Stomach (tissue), 9 donors: Measurements from ENCODE around the gene TFB1M. TPM values are rescaled to one million over a fixed set of nuclear protein-coding genes. Genes with fewer than 3 reads are reported as not detected.

Experiments used
- DNase-seq, 2 donors: peaks; one replicate each; pipeline versions ENCODE4 v3.0.0 to v3.0.0-alpha.2; 2013 to 2019
- H3K27ac ChIP-seq, 5 donors: fragments of 200-600 bp in 4 of 5; sonication (generic) in 4 of 5; one replicate each; pipeline ENCODE4 v1.5.1; 2013 to 2019; ENCODE audit warnings: mild to moderate bottlenecking in 1 of 5, moderate library complexity in 1 of 5
- H3K27me3 ChIP-seq, 3 donors: fragments of 200-600 bp; sonication (generic); one replicate each; pipeline ENCODE4 v1.5.1; 2017 to 2019; ENCODE audit warnings: mixed run types in 1 of 3
- H3K36me3 ChIP-seq, 4 donors: fragments of 200-600 bp; sonication (generic); 1 replicate in 3 of 4; 2 replicates in 1 of 4; pipeline ENCODE4 v1.5.1; 2016 to 2019
- H3K4me1 ChIP-seq, 4 donors: fragments of 200-600 bp; sonication (generic); one replicate each; pipeline ENCODE4 v1.5.1; 2016 to 2019
- H3K4me3 ChIP-seq, 4 donors: fragments of 200-600 bp; sonication (generic) in 3 of 4; one replicate each; pipeline ENCODE4 v1.5.1; 2016 to 2019; ENCODE audit warnings: mild to moderate bottlenecking in 1 of 4
- H3K9me3 ChIP-seq, 4 donors: fragments of 200-600 bp; sonication (generic); one replicate each; pipeline ENCODE4 v1.5.1; 2016 to 2019
- EP300 ChIP-seq: sonication (generic); formaldehyde crosslinking; IDR thresholded peaks from one replicate; pipeline ENCODE4 v1.6.1; 2017; ENCODE audit warnings: antibody characterized with exemption
- POLR2A ChIP-seq, 4 donors: fragments of 450-650 bp; IDR thresholded peaks; one replicate each; pipeline ENCODE4 v1.6.1; 2016; ENCODE audit warnings: antibody characterized with exemption in 4 of 4, control low read depth in 2 of 4, mild to moderate bottlenecking in 1 of 4, moderate library complexity in 1 of 4
- POLR2AphosphoS5 ChIP-seq, 3 donors: sonication (generic); formaldehyde crosslinking; IDR thresholded peaks; one replicate each; pipeline ENCODE4 v1.6.1; 2016; ENCODE audit warnings: antibody characterized with exemption in 3 of 3
- WGBS, 5 donors: extraction: QIAGEN DNeasy Blood & Tissue Kit in 3 of 5; methylation state at CpG; one replicate each; pipeline versions ENCODE4 v1.1.5 to v1.1.7; 2013 to 2018; 5-methylcytosine and 5-hydroxymethylcytosine counted together
- intact Hi-C: fragments of 100-400 bp; cut with DNase I; formaldehyde crosslinking; loops from one replicate; pipeline ENCODE4 v1.15.1; 2023; ENCODE audit warnings: low total_unique reads
- polyA plus RNA-seq, 3 donors: library from polyadenylated mRNA; stranded (reverse); fragments of 200-250 nt; gene quantifications; one replicate each; pipeline ENCODE4 v1.2.3, GENCODE V29; 2013
- total RNA-seq, 5 donors: library from RNA; depleted of rRNA; stranded (reverse); fragments of >200 nt; gene quantifications; one replicate each; pipeline versions ENCODE4 v1.1.0 to v1.2.3, GENCODE V29; 2014 to 2016
- TF ChIP-seq, protein P1 (sequence below), 7 experiments: fragments of 450-650 bp in 4 of 7; fragments of 200-600 bp in 3 of 7; sonication (generic) in 3 of 7; IDR thresholded peaks; one replicate each; pipeline ENCODE4 v1.5.1; 2016 to 2019; ENCODE audit warnings: antibody characterized with exemption in 7 of 7, control low read depth in 2 of 7, mild to moderate bottlenecking in 1 of 7
- donor health status: healthy with polysubstance abuse.
- donor health status: Bipolar disorder and iron deficiency.
- donor health status: healthy.

Gene TFB1M
- total and polyA plus RNA-seq, 8 donors, result 5.4 to 37.9 (median 13.7) TPM

DNA sequence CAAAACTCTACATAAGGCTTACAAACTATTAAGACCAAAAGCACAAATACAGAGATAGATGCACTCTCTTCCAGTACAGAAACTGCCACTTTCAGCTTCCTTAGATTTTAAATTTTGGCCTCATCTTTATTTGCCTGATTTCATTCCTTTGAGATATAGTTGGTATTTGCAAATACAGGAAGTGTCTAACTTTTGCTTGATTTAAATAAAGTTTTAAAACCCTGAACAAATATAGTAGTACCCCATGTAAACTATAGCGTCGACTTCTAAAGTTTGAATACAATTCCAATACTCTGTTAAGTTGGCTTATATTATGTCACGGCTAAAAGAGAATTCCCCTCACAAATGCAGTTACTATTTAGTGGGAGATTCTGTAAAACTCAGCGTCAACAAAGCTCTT is 51.6 kb downstream of the TFB1M start:
- DNase-seq, result no peak
- TF ChIP-seq POLR2A (IDR thresholded peaks at IDR 0.05) (no peak), EP300 (no peak), POLR2AphosphoS5 (IDR thresholded peaks at IDR 0.05) (no peak)
- TF ChIP-seq, protein P1, sequence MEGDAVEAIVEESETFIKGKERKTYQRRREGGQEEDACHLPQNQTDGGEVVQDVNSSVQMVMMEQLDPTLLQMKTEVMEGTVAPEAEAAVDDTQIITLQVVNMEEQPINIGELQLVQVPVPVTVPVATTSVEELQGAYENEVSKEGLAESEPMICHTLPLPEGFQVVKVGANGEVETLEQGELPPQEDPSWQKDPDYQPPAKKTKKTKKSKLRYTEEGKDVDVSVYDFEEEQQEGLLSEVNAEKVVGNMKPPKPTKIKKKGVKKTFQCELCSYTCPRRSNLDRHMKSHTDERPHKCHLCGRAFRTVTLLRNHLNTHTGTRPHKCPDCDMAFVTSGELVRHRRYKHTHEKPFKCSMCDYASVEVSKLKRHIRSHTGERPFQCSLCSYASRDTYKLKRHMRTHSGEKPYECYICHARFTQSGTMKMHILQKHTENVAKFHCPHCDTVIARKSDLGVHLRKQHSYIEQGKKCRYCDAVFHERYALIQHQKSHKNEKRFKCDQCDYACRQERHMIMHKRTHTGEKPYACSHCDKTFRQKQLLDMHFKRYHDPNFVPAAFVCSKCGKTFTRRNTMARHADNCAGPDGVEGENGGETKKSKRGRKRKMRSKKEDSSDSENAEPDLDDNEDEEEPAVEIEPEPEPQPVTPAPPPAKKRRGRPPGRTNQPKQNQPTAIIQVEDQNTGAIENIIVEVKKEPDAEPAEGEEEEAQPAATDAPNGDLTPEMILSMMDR (IDR thresholded peaks at IDR 0.05), result no peak
- Histone ChIP-seq H3K9me3 (no peaks in the 10 kb centered on the region), H3K27me3 (no peaks in the 10 kb centered on the region), H3K36me3 (peaks cover 3 to 45% (median 38%) of the 10 kb centered on the region in 4 donors), H3K4me1 (peaks cover 0 to 4% (median 0%) of the 10 kb centered on the region in 4 donors), H3K27ac (no peak overlapping the region), H3K4me3 (no peak overlapping the region)
- intact Hi-C loops, result no loop called here
- 84 to 89% (median 86%) methylated on average over 4 of the region's 4 CpGs for WGBS, 5 donors

DNA sequence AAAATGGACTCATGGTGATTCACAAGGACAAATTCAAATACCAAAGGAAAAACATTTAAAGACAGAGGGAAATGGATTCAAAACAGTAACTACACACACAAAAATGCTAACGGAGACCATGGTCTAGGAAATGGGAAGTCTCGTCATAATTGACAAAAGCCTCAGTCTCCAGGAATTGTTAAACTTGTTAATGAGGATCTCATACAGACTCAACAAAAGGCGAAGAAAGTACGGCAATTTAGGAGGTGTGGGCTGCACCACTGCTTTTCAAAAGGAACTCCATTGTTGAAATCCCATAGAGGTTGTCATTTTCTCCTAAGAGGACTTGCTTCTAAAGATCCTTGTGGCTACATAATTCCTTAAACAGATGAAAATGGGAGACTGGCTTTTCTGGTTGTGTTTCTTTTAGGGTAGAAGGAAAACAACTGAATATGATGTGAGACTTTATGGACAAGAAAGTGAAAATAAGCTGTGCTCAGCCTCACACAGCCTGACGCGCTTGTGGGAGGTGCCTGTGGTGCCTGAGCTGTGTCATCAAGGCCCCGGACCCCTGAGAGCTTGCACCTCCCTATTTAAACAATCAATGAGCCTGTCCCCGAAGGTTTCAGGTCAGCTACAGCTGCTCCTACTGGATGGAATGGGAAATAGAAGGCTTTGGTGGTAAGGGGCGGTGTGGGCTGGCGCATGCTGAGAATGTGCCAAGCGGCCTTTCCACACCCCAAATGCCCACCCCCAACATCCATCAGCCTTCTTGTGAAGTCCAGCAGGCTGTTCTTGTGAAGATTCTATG is 53.0 kb downstream of the TFB1M start:
- Histone ChIP-seq H3K4me3 (no peak overlapping the region), H3K27me3 (no peaks in the 10 kb centered on the region), H3K9me3 (no peaks in the 10 kb centered on the region), H3K27ac (no peak overlapping the region), H3K4me1 (peaks cover 0 to 4% (median 0%) of the 10 kb centered on the region in 4 donors), H3K36me3 (peaks cover 8 to 58% (median 49%) of the 10 kb centered on the region in 4 donors)
- intact Hi-C loops, result no loop called here
- TF ChIP-seq EP300 (no peak), POLR2A (IDR thresholded peaks at IDR 0.05) (no peak), POLR2AphosphoS5 (IDR thresholded peaks at IDR 0.05) (no peak)
- TF ChIP-seq, protein P1 (IDR thresholded peaks at IDR 0.05), result no peak
- DNase-seq, result no peak
- WGBS, 5 donors, result 86 to 93% (median 89%) methylated on average over 11 of the region's 11 CpGs

DNA sequence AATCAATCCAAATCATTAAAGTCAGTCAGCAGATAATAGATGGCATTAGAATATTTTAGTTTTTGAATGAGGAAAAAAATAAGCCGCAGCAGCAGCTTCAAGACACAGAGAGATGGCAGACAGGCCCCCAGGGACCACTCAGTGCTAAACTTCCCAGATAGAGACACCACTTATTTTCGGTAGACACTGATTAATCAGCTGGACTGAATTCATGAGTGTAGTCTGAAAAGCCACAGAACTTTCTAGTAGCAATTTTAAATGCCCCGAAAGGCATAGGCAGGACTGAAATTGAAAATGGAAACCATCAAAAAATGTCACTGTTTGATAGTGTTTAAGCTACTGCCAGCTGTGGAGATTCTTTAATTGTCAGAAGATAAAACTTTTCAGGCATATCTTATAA is 53.6 kb downstream of the TFB1M start:
- H3K36me3 ChIP-seq, result peaks cover 9 to 65% (median 55%) of the 10 kb centered on the region in 4 donors
- H3K4me1 ChIP-seq, result peaks cover 0 to 4% (median 0%) of the 10 kb centered on the region in 4 donors
- no peak overlapping the region for H3K4me3 ChIP-seq
- no peaks in the 10 kb centered on the region for H3K27me3 ChIP-seq
- TF ChIP-seq EP300, result no peak
- no peak for TF ChIP-seq POLR2AphosphoS5 (IDR thresholded peaks at IDR 0.05)
- TF ChIP-seq, protein P1 (IDR thresholded peaks at IDR 0.05), result no peak
- no peak for TF ChIP-seq POLR2A (IDR thresholded peaks at IDR 0.05)
- WGBS, 5 donors, result 50 to 80% (median 63%) methylated on average over 3 of the region's 3 CpGs
- no peaks in the 10 kb centered on the region for H3K9me3 ChIP-seq
- H3K27ac ChIP-seq, result no peak overlapping the region
- DNase-seq, result no peak
- intact Hi-C loops, result no loop called here

DNA sequence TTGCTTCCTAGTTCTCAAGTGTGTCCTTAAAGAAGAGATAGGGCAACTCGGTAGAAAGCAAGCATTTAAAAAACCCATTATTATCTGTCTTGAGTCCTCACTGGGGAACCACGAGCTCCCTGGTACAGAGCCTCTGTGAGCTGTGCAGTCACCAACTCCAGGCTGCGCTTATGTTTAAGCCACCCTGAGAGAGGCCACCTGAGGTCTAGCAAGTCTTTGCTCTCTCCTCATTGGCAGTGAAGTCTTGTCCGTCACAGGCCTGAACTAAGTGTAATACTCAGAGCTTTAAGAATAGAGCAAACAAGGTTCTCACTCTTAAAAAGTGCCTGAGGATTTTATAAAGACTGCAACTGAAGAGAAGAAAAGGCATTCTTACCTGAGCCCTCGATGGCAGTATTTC is 54.4 kb downstream of the TFB1M start:
- Histone ChIP-seq H3K27ac (no peak overlapping the region), H3K36me3 (peaks cover 9 to 69% (median 61%) of the 10 kb centered on the region in 4 donors), H3K9me3 (no peaks in the 10 kb centered on the region), H3K4me1 (peaks cover 0 to 2% (median 0%) of the 10 kb centered on the region in 4 donors), H3K4me3 (no peak overlapping the region), H3K27me3 (no peaks in the 10 kb centered on the region)
- intact Hi-C loops, result no loop called here
- TF ChIP-seq EP300 (no peak), POLR2A (IDR thresholded peaks at IDR 0.05) (no peak), POLR2AphosphoS5 (IDR thresholded peaks at IDR 0.05) (no peak)
- TF ChIP-seq, protein P1 (IDR thresholded peaks at IDR 0.05), result no peak
- 84 to 90% (median 89%) methylated on average over 5 of the region's 5 CpGs for WGBS, 5 donors
- DNase-seq, result no peak
